Activated CD4-positive, alpha-beta T cell treated with anti-CD3 and anti-CD28 coated beads, Interleukin-2, amount 10 ng/mL, durations not matched to agents 7 days and 5 days (primary cell): ENCODE data around the gene CYP2A13. TPM values are rescaled to one million over a fixed set of nuclear protein-coding genes. Genes with fewer than 3 reads are reported as not detected.
"Not testable (repeated sequence)": the region's sequence is repeated elsewhere in the genome, so short reads cannot be mapped to it uniquely, and the experiment has no call there.

Experiments
- CTCF ChIA-PET: fragments of 350-600 bp; sonication (Branson Sonifier 250); formaldehyde crosslinking; loops from one replicate; lab custom pipeline; 2021; ENCODE audit warnings: antibody characterized with exemption; lab: Charles Lee
- POLR2A ChIA-PET: fragments of 350-600 bp; sonication (Branson Sonifier 250); formaldehyde crosslinking; loops from one replicate; lab custom pipeline; 2021; ENCODE audit warnings: antibody characterized with exemption; lab: Charles Lee
- DNase-seq: peaks from one replicate; pipeline ENCODE4 v3.0.0-alpha.2; 2020
- H3K27ac Mint-ChIP-seq: one replicate; pipeline ENCODE4 v1.8.0; 2021; ENCODE audit warnings: mild to moderate bottlenecking, moderate library complexity, mixed read lengths
- H3K27me3 Mint-ChIP-seq: one replicate; pipeline ENCODE4 v1.8.0; 2021; ENCODE audit warnings: mixed read lengths
- H3K36me3 Mint-ChIP-seq: one replicate; pipeline ENCODE4 v1.8.0; 2021; ENCODE audit warnings: low read depth, mixed read lengths
- H3K4me1 Mint-ChIP-seq: one replicate; pipeline ENCODE4 v1.8.0; 2021; ENCODE audit warnings: mixed read lengths
- H3K4me3 Mint-ChIP-seq: one replicate; pipeline ENCODE4 v1.8.0; 2021; ENCODE audit warnings: mild to moderate bottlenecking, moderate library complexity, mixed read lengths
- H3K9me3 Mint-ChIP-seq: one replicate; pipeline ENCODE4 v1.8.0; 2021; ENCODE audit warnings: mixed read lengths
- total RNA-seq, 2 experiments: library from RNA; stranded (reverse); gene quantifications; one replicate each; pipeline ENCODE4 v1.2.3, GENCODE V29; 2021

CYP2A13 gene
- total RNA-seq, 2 experiments from 2014 or later, result not detected

- Mint-ChIP-seq H3K27ac (no peak overlapping the region), H3K4me3 (no peak overlapping the region), H3K36me3 (no peaks in the 10 kb centered on the region), H3K4me1 (peaks cover 3% of the 10 kb centered on the region), H3K9me3 (peaks cover 8% of the 10 kb centered on the region), H3K27me3 (peaks cover 28% of the 10 kb centered on the region)
- DNase-seq, result no peak
- CTCF ChIA-PET, result no interaction called here
- POLR2A ChIA-PET, result no interaction called here
Observed at GRCh38 chr19:41097302-41097701, 9.1 kb downstream of the CYP2A13 start.

- POLR2A ChIA-PET, result no interaction called here
- CTCF ChIA-PET, result no interaction called here
- peaks cover 8% of the 10 kb centered on the region for H3K9me3 Mint-ChIP-seq
Observed at GRCh38 chr19:41098762-41099161, 10.5 kb downstream of the CYP2A13 start.

GRCh38 chr19:41102210-41102609, 14.0 kb downstream of the CYP2A13 start:
- H3K36me3 Mint-ChIP-seq, DNase-seq, POLR2A ChIA-PET, H3K4me1 Mint-ChIP-seq, CTCF ChIA-PET, H3K27ac Mint-ChIP-seq, H3K4me3 Mint-ChIP-seq: not testable (repeated sequence)
- H3K9me3 Mint-ChIP-seq, result peaks cover 13% of the 10 kb centered on the region
- H3K27me3 Mint-ChIP-seq, result peaks cover 37% of the 10 kb centered on the region

More at GRCh38 chr19:41098762-41099161, 10.5 kb downstream of the CYP2A13 start:
- DNase-seq, result no peak
- Mint-ChIP-seq H3K4me1 (peaks cover 3% of the 10 kb centered on the region), H3K4me3 (no peak overlapping the region), H3K27ac (no peak overlapping the region), H3K27me3 (peaks cover 31% of the 10 kb centered on the region), H3K36me3 (no peaks in the 10 kb centered on the region)

- CTCF ChIA-PET, result no interaction called here
- no peak overlapping the region for H3K4me3 Mint-ChIP-seq
Observed at GRCh38 chr19:41106177-41106576, 17.9 kb downstream of the CYP2A13 start.

GRCh38 chr19:41111296-41111695, 23.0 kb downstream of the CYP2A13 start:
- no peak overlapping the region for H3K4me3 Mint-ChIP-seq
- no peaks in the 10 kb centered on the region for H3K9me3 Mint-ChIP-seq
- H3K27ac Mint-ChIP-seq, result no peak overlapping the region
- ChIA-PET CTCF (no interaction called here), POLR2A (no interaction called here)
- H3K36me3 Mint-ChIP-seq, result no peaks in the 10 kb centered on the region
- H3K4me1 Mint-ChIP-seq, result no peaks in the 10 kb centered on the region
- peaks cover 20% of the 10 kb centered on the region for H3K27me3 Mint-ChIP-seq
- no peak for DNase-seq

More at GRCh38 chr19:41106177-41106576, 17.9 kb downstream of the CYP2A13 start:
- no peak for DNase-seq
- H3K27me3 Mint-ChIP-seq, result peaks cover 24% of the 10 kb centered on the region
- H3K36me3 Mint-ChIP-seq, result peaks cover 1% of the 10 kb centered on the region
- H3K4me1 Mint-ChIP-seq, result no peaks in the 10 kb centered on the region
- H3K9me3 Mint-ChIP-seq, result peaks cover 8% of the 10 kb centered on the region
- POLR2A ChIA-PET, result no interaction called here
- no peak overlapping the region for H3K27ac Mint-ChIP-seq

GRCh38 chr19:41111750-41112295, 23.6 kb downstream of the CYP2A13 start:
- Mint-ChIP-seq H3K4me3 (no peak overlapping the region), H3K27ac (no peak overlapping the region), H3K27me3 (peaks cover 18% of the 10 kb centered on the region), H3K36me3 (no peaks in the 10 kb centered on the region), H3K9me3 (no peaks in the 10 kb centered on the region), H3K4me1 (no peaks in the 10 kb centered on the region)
- no peak for DNase-seq
- ChIA-PET CTCF (no interaction called here), POLR2A (no interaction called here)

- Mint-ChIP-seq H3K4me1 (no peaks in the 10 kb centered on the region), H3K36me3 (no peaks in the 10 kb centered on the region), H3K27me3 (peaks cover 20% of the 10 kb centered on the region), H3K4me3 (no peak overlapping the region), H3K27ac (no peak overlapping the region), H3K9me3 (no peaks in the 10 kb centered on the region)
- POLR2A ChIA-PET, result no interaction called here
- DNase-seq, result no peak
- CTCF ChIA-PET, result interaction anchor here (0.6 to 0.9 kb wide), 2 partner anchors 133 to 138 kb away, joined by 4 to 5 read pairs; no protein-coding TSS in a partner anchor
Observed at GRCh38 chr19:41112728-41113290, 24.6 kb downstream of the CYP2A13 start.

- POLR2A ChIA-PET, result no interaction called here
- no peaks in the 10 kb centered on the region for H3K36me3 Mint-ChIP-seq
- no peaks in the 10 kb centered on the region for H3K4me1 Mint-ChIP-seq
- no peaks in the 10 kb centered on the region for H3K9me3 Mint-ChIP-seq
- peaks cover 21% of the 10 kb centered on the region for H3K27me3 Mint-ChIP-seq
- H3K4me3 Mint-ChIP-seq, result no peak within 1 kb of the TSS
- no peak for DNase-seq
- CTCF ChIA-PET, result no interaction called here
- no peak within 1 kb of the TSS for H3K27ac Mint-ChIP-seq
Observed at GRCh38 chr19:41114132-41114531, 25.9 kb downstream of the CYP2A13 start, which contains the start of gene CYP2F1. Gene CYP2F1, plus strand, starts transcription at chr19:41114432. Its CDS starts 1,757 bp downstream, at chr19:41116189.

GRCh38 chr19:41116261-41116660, 28.0 kb downstream of the CYP2A13 start:
- Mint-ChIP-seq H3K4me1 (peaks cover 14% of the 10 kb centered on the region), H3K36me3 (no peaks in the 10 kb centered on the region), H3K4me3 (no peak overlapping the region), H3K9me3 (peaks cover 2% of the 10 kb centered on the region), H3K27ac (no peak overlapping the region), H3K27me3 (peaks cover 19% of the 10 kb centered on the region)
- POLR2A ChIA-PET, result no interaction called here
- no peak for DNase-seq
- CTCF ChIA-PET, result no interaction called here

- CTCF ChIA-PET, result interaction anchor here (1.3 kb wide), 1 partner anchor 152 kb away, joined by 3 read pairs; no protein-coding TSS in a partner anchor
- DNase-seq, result peak; percentile 81
- H3K27me3 Mint-ChIP-seq, H3K9me3 Mint-ChIP-seq, POLR2A ChIA-PET, H3K36me3 Mint-ChIP-seq: not testable (repeated sequence)
- Mint-ChIP-seq H3K4me3 (peak overlapping the region; percentile 29), H3K27ac (peak overlapping the region; percentile 89), H3K4me1 (peaks cover 23% of the 10 kb centered on the region)
Observed at GRCh38 chr19:41120929-41121911, 33.0 kb downstream of the CYP2A13 start.

GRCh38 chr19:41122846-41123245, 34.6 kb downstream of the CYP2A13 start:
- POLR2A ChIA-PET, H3K9me3 Mint-ChIP-seq, H3K36me3 Mint-ChIP-seq, H3K27me3 Mint-ChIP-seq, H3K4me3 Mint-ChIP-seq, DNase-seq: not testable (repeated sequence)
- CTCF ChIA-PET, result interaction anchor here (1.8 kb wide), 1 partner anchor 22 kb away, joined by 10 read pairs; no protein-coding TSS in a partner anchor
- peak overlapping the region; percentile 13 for H3K27ac Mint-ChIP-seq
- H3K4me1 Mint-ChIP-seq, result peaks cover 36% of the 10 kb centered on the region

- Mint-ChIP-seq H3K27me3 (peaks cover 5% of the 10 kb centered on the region), H3K9me3 (peaks cover 3% of the 10 kb centered on the region), H3K4me1 (peaks cover 42% of the 10 kb centered on the region), H3K27ac (peak overlapping the region; percentile 3), H3K4me3 (no peak overlapping the region), H3K36me3 (no peaks in the 10 kb centered on the region)
- no peak for DNase-seq
- ChIA-PET POLR2A (no interaction called here), CTCF (interaction anchor here (0.5 to 1.8 kb wide), 2 partner anchors 21 to 59 kb away, joined by 3 to 10 read pairs; no protein-coding TSS in a partner anchor)
Observed at GRCh38 chr19:41123716-41124294, 35.6 kb downstream of the CYP2A13 start.
